Suprapubic skin (tissue), 4 donors: ENCODE data around the gene FOXQ1. TPM values are rescaled to one million over a fixed set of nuclear protein-coding genes. Genes with fewer than 3 reads are reported as not detected.

ENCODE experiments used
- DNase-seq, 2 donors: peaks; one replicate each; pipeline ENCODE4 v3.0.0-alpha.2; 2019; ENCODE audit warnings: low spot score in 2 of 2
- H3K27ac ChIP-seq: fragments of 200-600 bp; sonication (generic); one replicate; pipeline ENCODE4 v1.5.1; 2019
- H3K27me3 ChIP-seq: fragments of 200-600 bp; sonication (generic); one replicate; pipeline ENCODE4 v1.5.1; 2019
- H3K36me3 ChIP-seq: fragments of 200-600 bp; sonication (generic); one replicate; pipeline ENCODE4 v1.5.1; 2019
- H3K4me1 ChIP-seq: fragments of 200-600 bp; sonication (generic); one replicate; pipeline ENCODE4 v1.5.1; 2019
- H3K4me3 ChIP-seq: fragments of 200-600 bp; sonication (generic); one replicate; pipeline ENCODE4 v1.5.1; 2019; ENCODE audit warnings: mild to moderate bottlenecking
- H3K9me3 ChIP-seq: fragments of 200-600 bp; sonication (generic); one replicate; pipeline ENCODE4 v1.5.1; 2019
- CTCF ChIP-seq, 2 donors: fragments of 200-600 bp in 1 of 2; fragments of 450-650 bp in 1 of 2; sonication (generic) in 1 of 2; IDR thresholded peaks; one replicate each; pipeline ENCODE4 v1.5.1; 2016 to 2019; ENCODE audit warnings: antibody characterized with exemption in 2 of 2, mild to moderate bottlenecking in 1 of 2, moderate library complexity in 1 of 2
- EP300 ChIP-seq: sonication (generic); formaldehyde crosslinking; IDR thresholded peaks from one replicate; pipeline ENCODE4 v1.6.1; 2017; ENCODE audit warnings: antibody characterized with exemption
- POLR2A ChIP-seq, 2 donors: fragments of 450-650 bp; IDR thresholded peaks; one replicate each; pipeline ENCODE4 v1.6.1; 2017; ENCODE audit warnings: antibody characterized with exemption in 2 of 2, mild to moderate bottlenecking in 2 of 2, moderate library complexity in 2 of 2
- POLR2AphosphoS5 ChIP-seq, 3 donors: sonication (generic); formaldehyde crosslinking; IDR thresholded peaks; one replicate each; pipeline ENCODE4 v1.6.1; 2017; ENCODE audit warnings: antibody characterized with exemption in 3 of 3
- WGBS: methylation state at CpG from one replicate; pipeline ENCODE4 v1.1.5; 2018; 5-methylcytosine and 5-hydroxymethylcytosine counted together
- total RNA-seq, 4 donors: library from RNA; depleted of rRNA; stranded (reverse); fragments of >200 nt; gene quantifications; one replicate each; pipeline ENCODE4 v1.1.0, GENCODE V29; 2016

FOXQ1 gene
- total RNA-seq, 4 donors from 2014 or later: 45.4 to 101 (median 80.0) TPM

- Histone ChIP-seq H3K4me1 (peaks cover 38% of the 10 kb centered on the region), H3K9me3 (no peaks in the 10 kb centered on the region), H3K27ac (peak overlapping the region; percentile 89), H3K36me3 (no peaks in the 10 kb centered on the region), H3K4me3 (peak overlapping the region; percentile 60), H3K27me3 (peaks cover 51% of the 10 kb centered on the region)
- 15% methylated on average over 32 of the region's 43 CpGs for WGBS
- no peak for DNase-seq
- no peak for TF ChIP-seq CTCF (IDR thresholded peaks at IDR 0.05)
- TF ChIP-seq POLR2A (IDR thresholded peaks at IDR 0.05): no peak
- TF ChIP-seq EP300: no peak
- no peak for TF ChIP-seq POLR2AphosphoS5 (IDR thresholded peaks at IDR 0.05)
Measured at GRCh38 chr6:1310628-1311399, 1.1 kb upstream of the FOXQ1 start.

GRCh38 chr6:1312203-1312472 lies 240 bp downstream of the FOXQ1 start:
- DNase-seq: no peak
- H3K27me3 ChIP-seq: peaks cover 56% of the 10 kb centered on the region
- under 1% methylated on average over 13 of the region's 25 CpGs for WGBS
- no peak for TF ChIP-seq POLR2A (IDR thresholded peaks at IDR 0.05)
- no peak for TF ChIP-seq EP300
- TF ChIP-seq CTCF (IDR thresholded peaks at IDR 0.05): no peak
- TF ChIP-seq POLR2AphosphoS5 (IDR thresholded peaks at IDR 0.05): no peak
- H3K27ac ChIP-seq: peak overlapping the region; percentile 89
- H3K36me3 ChIP-seq: no peaks in the 10 kb centered on the region
- H3K9me3 ChIP-seq: no peaks in the 10 kb centered on the region
- peak overlapping the region; percentile 60 for H3K4me3 ChIP-seq
- peaks cover 47% of the 10 kb centered on the region for H3K4me1 ChIP-seq

- TF ChIP-seq EP300: no peak
- TF ChIP-seq CTCF (IDR thresholded peaks at IDR 0.05): no peak
- no peak for TF ChIP-seq POLR2AphosphoS5 (IDR thresholded peaks at IDR 0.05)
- no peak for TF ChIP-seq POLR2A (IDR thresholded peaks at IDR 0.05)
- peak overlapping the region; percentile 60 for H3K4me3 ChIP-seq
- 4% methylated on average over 10 of the region's 109 CpGs for WGBS
- H3K4me1 ChIP-seq: peaks cover 47% of the 10 kb centered on the region
- DNase-seq: no peak
- H3K27ac ChIP-seq: peak overlapping the region; percentile 89
- no peaks in the 10 kb centered on the region for H3K36me3 ChIP-seq
- peaks cover 56% of the 10 kb centered on the region for H3K27me3 ChIP-seq
- H3K9me3 ChIP-seq: no peaks in the 10 kb centered on the region
Measured at GRCh38 chr6:1312473-1313367, 822 bp downstream of the FOXQ1 start.

GRCh38 chr6:1313384-1313766 lies 1.5 kb downstream of the FOXQ1 start:
- no peaks in the 10 kb centered on the region for H3K36me3 ChIP-seq
- peak overlapping the region; percentile 60 for H3K4me3 ChIP-seq
- peaks cover 47% of the 10 kb centered on the region for H3K4me1 ChIP-seq
- peaks cover 56% of the 10 kb centered on the region for H3K27me3 ChIP-seq
- TF ChIP-seq POLR2A (IDR thresholded peaks at IDR 0.05): no peak
- no peak for TF ChIP-seq POLR2AphosphoS5 (IDR thresholded peaks at IDR 0.05)
- TF ChIP-seq EP300: no peak
- peak overlapping the region; percentile 89 for H3K27ac ChIP-seq
- no peaks in the 10 kb centered on the region for H3K9me3 ChIP-seq
- 0% methylated on average over 9 of the region's 64 CpGs for WGBS
- DNase-seq: no peak

GRCh38 chr6:1313767-1314503 lies 2.0 kb downstream of the FOXQ1 start:
- peaks cover 56% of the 10 kb centered on the region for H3K27me3 ChIP-seq
- peaks cover 47% of the 10 kb centered on the region for H3K4me1 ChIP-seq
- peak overlapping the region; percentile 60 for H3K4me3 ChIP-seq
- WGBS: 9% methylated on average over 36 of the region's 45 CpGs
- H3K27ac ChIP-seq: peak overlapping the region; percentile 89
- TF ChIP-seq POLR2AphosphoS5 (IDR thresholded peaks at IDR 0.05) (no peak), CTCF (IDR thresholded peaks at IDR 0.05) (peak; percentile 15 to 70), POLR2A (IDR thresholded peaks at IDR 0.05) (no peak), EP300 (no peak)
- H3K36me3 ChIP-seq: no peaks in the 10 kb centered on the region
- DNase-seq: no peak
- H3K9me3 ChIP-seq: no peaks in the 10 kb centered on the region
